Activated CD4-positive, CD25-positive, alpha-beta regulatory T cell treated with anti-CD3 and anti-CD28 coated beads, Interleukin-2, amount 50 U/mL, for 24 hours (primary cell): ENCODE results near the gene TREH.

Experiments
- ATAC-seq, 2 donors: fragments of 150-1000 bp; cut with Tn5 transposase; one replicate each; pipeline ENCODE4 v1.10.0; 2021; ENCODE audit warnings: mild to moderate bottlenecking in 1 of 2, moderate library complexity in 1 of 2

Gene TREH

DNA sequence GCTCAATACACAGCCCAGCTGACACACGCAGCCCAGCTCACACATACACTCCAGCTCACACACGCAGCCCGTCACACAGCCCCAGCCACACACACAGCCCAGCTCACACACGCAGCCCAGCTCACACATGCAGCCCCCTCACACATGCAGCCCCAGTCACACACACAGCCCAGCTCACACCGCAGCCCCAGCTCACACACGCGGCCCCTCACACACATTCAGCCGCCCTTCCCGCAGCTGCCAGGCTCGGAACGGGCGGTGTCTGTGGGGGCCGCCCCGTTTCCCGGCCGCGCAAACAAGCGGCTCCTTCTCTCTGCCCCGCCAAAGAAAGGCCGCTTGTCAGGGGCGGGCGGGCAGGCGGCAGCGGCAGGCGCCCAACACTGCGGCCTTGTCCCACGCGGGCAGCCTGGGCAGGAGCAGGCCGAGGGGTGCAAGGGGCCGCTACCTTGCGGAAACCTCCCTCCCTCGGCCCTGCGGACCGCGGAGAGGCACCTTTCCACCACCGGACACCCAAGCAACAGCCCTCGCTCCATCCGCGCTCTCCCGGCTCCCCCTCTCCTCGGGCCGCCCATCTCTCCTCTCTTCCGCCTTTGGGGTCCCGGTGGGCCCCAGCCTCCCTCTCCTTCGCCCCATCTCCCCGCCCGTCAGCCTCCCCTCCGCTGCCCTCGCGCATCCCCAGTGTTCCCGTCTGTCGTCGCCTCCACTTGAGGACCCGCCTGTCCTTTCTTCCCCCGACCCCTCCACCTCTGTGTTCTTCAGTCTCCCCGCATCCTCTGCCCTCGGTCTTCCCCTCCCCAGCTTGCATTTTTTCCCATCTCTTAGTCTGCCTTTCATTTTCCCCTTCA, 69.8 kb downstream of the TREH start:
- peak; percentile 7 to 11 for ATAC-seq

GRCh38 chr11:118608360-118609227, 70.9 kb downstream of the TREH start:
- peak; percentile 61 to 62 for ATAC-seq

GRCh38 chr11:118607401-118608359, 71.8 kb downstream of the TREH start, which contains the start of gene PHLDB1:
Gene PHLDB1, plus strand, starts transcription at chr11:118607615. Its CDS starts 6,222 bp downstream, at chr11:118613837.
- peak; percentile 0 to 4 for ATAC-seq
